Superior temporal gyrus (tissue), 1 donor: ENCODE measurements around the gene LIN7B.
"Not testable (repeated sequence)": the region's sequence is repeated elsewhere in the genome, so short reads cannot be mapped to it uniquely, and the experiment has no call there.

Source experiments
- DNase-seq: peaks from one replicate; pipeline ENCODE4 v3.0.0-alpha.2; 2016; ENCODE audit errors: extremely low spot score

The LIN7B gene

GRCh38 chr19:49142866-49143335 lies 28.7 kb downstream of the LIN7B start:
- peak; percentile 90 for DNase-seq

GRCh38 chr19:49145573-49146407 lies 31.6 kb downstream of the LIN7B start:
- peak; percentile 80 for DNase-seq

- not testable (repeated sequence) for DNase-seq
Measured at GRCh38 chr19:49146408-49146770, 32.2 kb downstream of the LIN7B start.

GRCh38 chr19:49148044-49148682 lies 34.0 kb downstream of the LIN7B start:
- no peak for DNase-seq

- peak; percentile 76 for DNase-seq
Measured at GRCh38 chr19:49148784-49149651, 34.8 kb downstream of the LIN7B start.

- DNase-seq, result peak; percentile 83
Measured at GRCh38 chr19:49149652-49150105, 35.5 kb downstream of the LIN7B start.

- peak; percentile 75 for DNase-seq
Measured at GRCh38 chr19:49150106-49150943, 36.2 kb downstream of the LIN7B start.

GRCh38 chr19:49150944-49151243 lies 36.7 kb downstream of the LIN7B start:
- DNase-seq, result no peak

- peak; percentile 15 for DNase-seq
Measured at GRCh38 chr19:49151267-49152118, 37.3 kb downstream of the LIN7B start.

- no peak for DNase-seq
Measured at GRCh38 chr19:49152119-49152550, 38.0 kb downstream of the LIN7B start.

- no peak for DNase-seq
Measured at GRCh38 chr19:49153167-49153809, 39.1 kb downstream of the LIN7B start.

- no peak for DNase-seq
Measured at GRCh38 chr19:49154279-49154678, 40.1 kb downstream of the LIN7B start.

GRCh38 chr19:49155005-49155819 lies 41.0 kb downstream of the LIN7B start, which contains the start of gene HRC:
HRC (minus strand) TSS chr19:49155396; CDS start chr19:49155237, 159 bp downstream.
- no peak for DNase-seq

- DNase-seq, result no peak
Measured at GRCh38 chr19:49155820-49156346, 41.7 kb downstream of the LIN7B start.

- peak; percentile 17 for DNase-seq
Measured at GRCh38 chr19:49157445-49158224, 43.5 kb downstream of the LIN7B start, which contains the start of gene TRPM4. TRPM4 (plus strand) TSS chr19:49157792; CDS start chr19:49157867, 75 bp downstream.

- DNase-seq, result no peak
Measured at GRCh38 chr19:49160450-49161189, 46.5 kb downstream of the LIN7B start.

GRCh38 chr19:49161987-49162386 lies 47.8 kb downstream of the LIN7B start:
- DNase-seq, result no peak
